Measurements from ENCODE around the gene MGARP.
A peak's percentile ranks its signal among the peaks of the same experiment; 100 is the strongest.

MGARP gene

DNA sequence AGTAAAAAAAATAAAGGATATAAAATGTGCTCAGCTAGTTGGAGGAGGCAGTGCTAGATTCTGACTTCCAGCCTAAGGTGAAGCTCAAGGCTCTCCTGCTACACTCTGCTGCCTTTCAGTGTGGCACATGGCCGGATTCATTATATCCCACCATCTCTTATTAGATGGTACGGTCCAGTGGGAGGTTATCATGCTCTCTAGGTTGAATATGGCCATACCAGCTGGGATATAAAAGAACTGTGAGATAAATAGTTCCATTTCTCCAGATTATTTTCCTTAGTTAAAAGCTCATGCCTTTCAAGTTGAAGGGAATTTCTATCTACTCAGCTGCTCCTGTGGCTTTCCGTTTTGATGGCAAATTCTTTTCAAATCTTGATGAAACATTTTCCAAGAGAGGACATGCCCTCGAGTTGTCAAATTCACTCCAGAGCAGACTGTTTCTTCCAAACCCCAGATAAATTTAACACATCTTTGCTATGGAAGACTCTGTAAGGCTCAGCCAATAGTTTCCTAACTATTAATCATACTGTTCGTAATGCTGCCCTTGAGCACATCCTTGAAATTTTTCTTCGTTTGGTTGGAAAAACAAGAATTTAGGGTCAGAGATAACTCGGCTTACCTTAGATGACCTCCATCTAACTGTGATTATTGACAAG lies 2.2 kb upstream of the MGARP start:
- Histone ChIP-seq H3K4me2 (ENCODE audit: low read depth, low read length, poor library complexity, severe bottlenecking) (no peak overlapping the region), H3K9me3 (ENCODE audit: insufficient read depth, low read depth, low read length) (peaks cover 3% of the 10 kb centered on the region; the same call in 1 of the 2 replicates), H4K20me1 (ENCODE audit: insufficient read depth, low read length, poor library complexity, severe bottlenecking) (no peaks in the 10 kb centered on the region), H3K4me1 (ENCODE audit: insufficient read depth, low read length, poor library complexity, severe bottlenecking) (no peaks in the 10 kb centered on the region), H3K27me3 (ENCODE audit: insufficient read depth, low read length, poor library complexity, severe bottlenecking) (no peaks in the 10 kb centered on the region), H3K4me3 (ENCODE audit: low read length, poor library complexity, severe bottlenecking) (no peak overlapping the region), H3K9me2 (replicated peaks; ENCODE audit: low read depth, low read length) (no peaks in the 10 kb centered on the region), H3K79me2 (ENCODE audit: insufficient read depth, low read length) (no peaks in the 10 kb centered on the region), H3K36me3 (ENCODE audit: insufficient read depth, low read length) (no peaks in the 10 kb centered on the region), H2AFZ (ENCODE audit: low read length) (no peak overlapping the region), H3F3A (ENCODE audit: low read depth) (no peaks in the 10 kb centered on the region), H3K9ac (ENCODE audit: low read depth, low read length, poor library complexity, severe bottlenecking) (no peak overlapping the region)
- no peak for TF ChIP-seq EZH2phosphoT487 (IDR thresholded peaks at IDR 0.05; ENCODE audit: borderline replicate concordance)
- TF ChIP-seq, protein P1, sequence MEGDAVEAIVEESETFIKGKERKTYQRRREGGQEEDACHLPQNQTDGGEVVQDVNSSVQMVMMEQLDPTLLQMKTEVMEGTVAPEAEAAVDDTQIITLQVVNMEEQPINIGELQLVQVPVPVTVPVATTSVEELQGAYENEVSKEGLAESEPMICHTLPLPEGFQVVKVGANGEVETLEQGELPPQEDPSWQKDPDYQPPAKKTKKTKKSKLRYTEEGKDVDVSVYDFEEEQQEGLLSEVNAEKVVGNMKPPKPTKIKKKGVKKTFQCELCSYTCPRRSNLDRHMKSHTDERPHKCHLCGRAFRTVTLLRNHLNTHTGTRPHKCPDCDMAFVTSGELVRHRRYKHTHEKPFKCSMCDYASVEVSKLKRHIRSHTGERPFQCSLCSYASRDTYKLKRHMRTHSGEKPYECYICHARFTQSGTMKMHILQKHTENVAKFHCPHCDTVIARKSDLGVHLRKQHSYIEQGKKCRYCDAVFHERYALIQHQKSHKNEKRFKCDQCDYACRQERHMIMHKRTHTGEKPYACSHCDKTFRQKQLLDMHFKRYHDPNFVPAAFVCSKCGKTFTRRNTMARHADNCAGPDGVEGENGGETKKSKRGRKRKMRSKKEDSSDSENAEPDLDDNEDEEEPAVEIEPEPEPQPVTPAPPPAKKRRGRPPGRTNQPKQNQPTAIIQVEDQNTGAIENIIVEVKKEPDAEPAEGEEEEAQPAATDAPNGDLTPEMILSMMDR (conservative IDR thresholded peaks at IDR 0.05; ENCODE audit: low read length): no peak

DNA sequence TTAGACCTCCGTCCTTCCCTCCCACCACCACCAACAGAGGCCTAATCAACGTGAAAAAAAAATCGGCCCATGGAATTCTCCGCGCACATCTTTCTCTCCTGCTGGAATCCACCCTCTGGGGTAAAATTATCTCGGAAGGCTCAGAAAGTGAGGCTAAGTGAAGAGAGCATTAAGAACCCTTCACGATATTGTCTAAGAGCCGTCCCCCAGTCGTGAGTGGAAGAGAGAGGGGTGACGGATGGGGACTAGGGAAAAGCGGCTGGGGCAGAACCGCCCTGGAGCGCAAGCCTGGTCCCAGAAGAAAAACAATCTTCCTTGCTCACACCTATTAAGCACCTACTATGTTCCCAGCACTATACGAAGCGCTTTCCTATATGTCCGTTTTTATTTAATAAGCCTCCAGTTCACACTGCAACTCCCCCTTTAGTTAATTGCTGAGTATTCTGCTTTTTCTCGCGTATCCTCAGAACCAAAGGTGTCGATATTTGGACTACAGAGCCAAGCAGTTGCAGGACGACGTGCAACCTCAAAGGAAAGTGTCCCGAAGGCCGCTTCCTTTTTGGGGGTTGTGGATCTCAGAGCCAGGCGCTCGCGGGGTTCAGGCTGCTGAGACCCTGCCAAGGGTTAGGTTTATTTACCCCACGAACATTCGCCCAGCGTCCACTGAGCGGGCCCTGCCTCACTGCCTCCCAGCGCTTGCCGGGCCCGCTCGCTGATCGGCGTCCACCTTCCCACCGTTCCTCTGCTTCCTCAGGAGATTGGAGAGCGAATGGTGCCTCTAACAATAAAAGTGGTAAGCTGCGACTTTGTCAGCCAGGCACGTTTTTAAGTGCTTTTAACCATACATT lies 889 bp downstream of the MGARP start:
- H3K9me2 ChIP-seq (replicated peaks; ENCODE audit: low read depth, low read length): no peaks in the 10 kb centered on the region
- TF ChIP-seq, protein P1 (conservative IDR thresholded peaks at IDR 0.05; ENCODE audit: low read length): no peak
- no peak for TF ChIP-seq EZH2phosphoT487 (IDR thresholded peaks at IDR 0.05; ENCODE audit: borderline replicate concordance)
- H3K4me1 ChIP-seq (ENCODE audit: insufficient read depth, low read length, poor library complexity, severe bottlenecking): no peaks in the 10 kb centered on the region
- peak overlapping the region; percentile 71 for H3K4me2 ChIP-seq (ENCODE audit: low read depth, low read length, poor library complexity, severe bottlenecking)
- peak overlapping the region; percentile 5 for H3K9ac ChIP-seq (ENCODE audit: low read depth, low read length, poor library complexity, severe bottlenecking)
- H3K36me3 ChIP-seq (ENCODE audit: insufficient read depth, low read length): no peaks in the 10 kb centered on the region
- peak overlapping the region; percentile 81 for H2AFZ ChIP-seq (ENCODE audit: low read length)
- no peaks in the 10 kb centered on the region for H3K27me3 ChIP-seq (ENCODE audit: insufficient read depth, low read length, poor library complexity, severe bottlenecking)
- peaks cover 3% of the 10 kb centered on the region; the same call in 1 of the 2 replicates for H3F3A ChIP-seq (ENCODE audit: low read depth)
- no peaks in the 10 kb centered on the region for H3K79me2 ChIP-seq (ENCODE audit: insufficient read depth, low read length)
- H3K4me3 ChIP-seq (ENCODE audit: low read length, poor library complexity, severe bottlenecking): peak overlapping the region; percentile 69
- H3K9me3 ChIP-seq (ENCODE audit: insufficient read depth, low read depth, low read length): no peaks in the 10 kb centered on the region
- H4K20me1 ChIP-seq (ENCODE audit: insufficient read depth, low read length, poor library complexity, severe bottlenecking): no peaks in the 10 kb centered on the region

DNA sequence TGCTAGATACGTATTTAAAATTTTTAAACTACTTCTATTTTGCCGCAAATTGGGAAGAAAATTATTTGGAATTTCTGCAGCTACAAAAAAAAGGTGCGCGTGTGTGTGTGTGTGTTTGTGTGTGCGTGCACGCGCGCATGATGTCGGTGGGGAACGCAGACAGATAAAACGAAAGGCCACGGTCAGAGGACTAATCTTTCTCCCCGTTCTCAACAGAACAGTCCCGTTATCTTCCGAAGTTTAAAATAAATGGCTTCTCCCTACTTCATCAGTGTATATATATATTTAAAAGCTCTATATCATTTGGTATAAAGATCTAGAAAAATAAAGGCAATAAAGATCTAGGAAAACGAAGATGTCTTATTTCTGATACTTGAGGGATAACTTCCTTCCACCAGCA lies 1.5 kb downstream of the MGARP start:
- Histone ChIP-seq H3K79me2 (ENCODE audit: insufficient read depth, low read length) (no peaks in the 10 kb centered on the region), H3K9me2 (replicated peaks; ENCODE audit: low read depth, low read length) (no peaks in the 10 kb centered on the region), H3F3A (ENCODE audit: low read depth) (peaks cover 3% of the 10 kb centered on the region; the same call in 1 of the 2 replicates), H4K20me1 (ENCODE audit: insufficient read depth, low read length, poor library complexity, severe bottlenecking) (no peaks in the 10 kb centered on the region), H3K9me3 (ENCODE audit: insufficient read depth, low read depth, low read length) (no peaks in the 10 kb centered on the region), H2AFZ (ENCODE audit: low read length) (no peak overlapping the region), H3K27me3 (ENCODE audit: insufficient read depth, low read length, poor library complexity, severe bottlenecking) (no peaks in the 10 kb centered on the region), H3K4me3 (ENCODE audit: low read length, poor library complexity, severe bottlenecking) (no peak overlapping the region), H3K9ac (ENCODE audit: low read depth, low read length, poor library complexity, severe bottlenecking) (no peak overlapping the region), H3K4me2 (ENCODE audit: low read depth, low read length, poor library complexity, severe bottlenecking) (no peak overlapping the region), H3K36me3 (ENCODE audit: insufficient read depth, low read length) (no peaks in the 10 kb centered on the region), H3K4me1 (ENCODE audit: insufficient read depth, low read length, poor library complexity, severe bottlenecking) (no peaks in the 10 kb centered on the region)
- no peak for TF ChIP-seq EZH2phosphoT487 (IDR thresholded peaks at IDR 0.05; ENCODE audit: borderline replicate concordance)
- TF ChIP-seq, protein P1 (conservative IDR thresholded peaks at IDR 0.05; ENCODE audit: low read length): no peak

Data from Loucy (cell line).